Upper lobe of left lung (tissue), 6 donors: ENCODE results near the gene ATRNL1. TPM values are rescaled to one million over a fixed set of nuclear protein-coding genes. Genes with fewer than 3 reads are reported as not detected.

ENCODE experiments used
- ATAC-seq, 2 donors: fragments of 200-7000 bp; cut with Tn5 transposase; one replicate each; pipeline ENCODE4 v1.9.1; 2022; ENCODE audit warnings: mild to moderate bottlenecking in 2 of 2, moderate library complexity in 2 of 2; ENCODE audit not compliant: low FRiP score in 2 of 2
- DNase-seq, 2 donors: peaks; one replicate each; pipeline ENCODE4 v3.0.0-alpha.2; 2019 to 2020
- H3K27ac ChIP-seq, 4 donors: fragments of 200-600 bp; sonication (generic); one replicate each; pipeline ENCODE4 v1.5.1; 2016 to 2019
- H3K27me3 ChIP-seq, 4 donors: fragments of 200-600 bp; sonication (generic); one replicate each; pipeline ENCODE4 v1.5.1; 2017 to 2019
- H3K36me3 ChIP-seq, 4 donors: fragments of 200-600 bp; sonication (generic); one replicate each; pipeline ENCODE4 v1.5.1; 2016 to 2019
- H3K4me1 ChIP-seq, 4 donors: fragments of 200-600 bp; sonication (generic); one replicate each; pipeline ENCODE4 v1.5.1; 2018 to 2019
- H3K4me3 ChIP-seq, 4 donors: fragments of 200-600 bp; sonication (generic); one replicate each; pipeline ENCODE4 v1.5.1; 2017 to 2019; ENCODE audit warnings: mild to moderate bottlenecking in 2 of 4, moderate library complexity in 1 of 4
- H3K9me3 ChIP-seq, 4 donors: fragments of 200-600 bp; sonication (generic); one replicate each; pipeline ENCODE4 v1.5.1; 2018 to 2019
- EP300 ChIP-seq, 4 donors: sonication (generic); formaldehyde crosslinking; IDR thresholded peaks; one replicate each; pipeline ENCODE4 v1.5.1; 2017; ENCODE audit warnings: antibody characterized with exemption in 4 of 4, control low read depth in 2 of 4
- POLR2A ChIP-seq, 4 donors: fragments of 450-650 bp; IDR thresholded peaks; one replicate each; pipeline ENCODE4 v1.5.1; 2016 to 2017; ENCODE audit warnings: antibody characterized with exemption in 4 of 4, mild to moderate bottlenecking in 2 of 4
- POLR2AphosphoS5 ChIP-seq, 2 donors: sonication (generic); formaldehyde crosslinking; IDR thresholded peaks; one replicate each; pipeline ENCODE4 v1.5.1; 2017; ENCODE audit warnings: antibody characterized with exemption in 2 of 2
- WGBS, 2 donors: methylation state at CpG; one replicate each; pipeline ENCODE4 v1.1.5; 2017 to 2018; 5-methylcytosine and 5-hydroxymethylcytosine counted together
- total RNA-seq, 6 donors: library from RNA; depleted of rRNA in 4 of 6; stranded (reverse); fragments of >200 nt in 4 of 6; gene quantifications; one replicate each; pipeline versions ENCODE4 v1.1.0 to v1.2.1, GENCODE V29; 2016 to 2021
- TF ChIP-seq, protein P1 (sequence below), 6 experiments: fragments of 450-650 bp in 4 of 6; fragments of 200-600 bp in 2 of 6; sonication (generic) in 2 of 6; IDR thresholded peaks; one replicate each; pipeline ENCODE4 v1.5.1; 2016 to 2019; ENCODE audit warnings: antibody characterized with exemption in 6 of 6
- donor health status: DM: no; HTN: no; CAD: no; lungs with moderate emphysema.
- donor health status: DM: no; HTN: yes; CAD: no; lungs with severe emphysema.

Gene ATRNL1
- total RNA-seq, 6 donors from 2014 or later: 0.11 to 1.0 (median 0.39) TPM

DNA sequence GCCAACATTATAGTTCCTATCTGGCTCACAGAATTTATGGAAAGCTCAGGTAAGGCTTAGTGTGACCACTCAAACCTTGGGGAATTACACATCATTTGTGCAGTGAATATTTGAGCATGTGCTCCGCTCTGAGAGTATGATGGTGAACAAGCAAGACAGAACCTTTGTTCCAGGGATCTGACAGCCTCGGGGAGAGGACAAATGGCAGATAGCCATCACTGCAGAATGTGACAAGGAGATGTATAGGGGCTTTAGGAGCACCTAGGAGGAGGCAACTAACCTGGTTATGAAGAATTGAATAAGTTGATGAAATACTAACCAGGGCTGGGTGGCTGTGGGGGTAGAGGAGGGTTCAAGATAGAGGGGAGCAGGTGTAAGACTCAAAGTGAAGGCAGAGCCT is 889.4 kb downstream of the ATRNL1 start:
- no peak overlapping the region for H3K4me3 ChIP-seq
- H3K27me3 ChIP-seq: no peaks in the 10 kb centered on the region
- no peak for TF ChIP-seq POLR2AphosphoS5 (IDR thresholded peaks at IDR 0.05)
- TF ChIP-seq EP300 (IDR thresholded peaks at IDR 0.05): no peak
- TF ChIP-seq, protein P1, sequence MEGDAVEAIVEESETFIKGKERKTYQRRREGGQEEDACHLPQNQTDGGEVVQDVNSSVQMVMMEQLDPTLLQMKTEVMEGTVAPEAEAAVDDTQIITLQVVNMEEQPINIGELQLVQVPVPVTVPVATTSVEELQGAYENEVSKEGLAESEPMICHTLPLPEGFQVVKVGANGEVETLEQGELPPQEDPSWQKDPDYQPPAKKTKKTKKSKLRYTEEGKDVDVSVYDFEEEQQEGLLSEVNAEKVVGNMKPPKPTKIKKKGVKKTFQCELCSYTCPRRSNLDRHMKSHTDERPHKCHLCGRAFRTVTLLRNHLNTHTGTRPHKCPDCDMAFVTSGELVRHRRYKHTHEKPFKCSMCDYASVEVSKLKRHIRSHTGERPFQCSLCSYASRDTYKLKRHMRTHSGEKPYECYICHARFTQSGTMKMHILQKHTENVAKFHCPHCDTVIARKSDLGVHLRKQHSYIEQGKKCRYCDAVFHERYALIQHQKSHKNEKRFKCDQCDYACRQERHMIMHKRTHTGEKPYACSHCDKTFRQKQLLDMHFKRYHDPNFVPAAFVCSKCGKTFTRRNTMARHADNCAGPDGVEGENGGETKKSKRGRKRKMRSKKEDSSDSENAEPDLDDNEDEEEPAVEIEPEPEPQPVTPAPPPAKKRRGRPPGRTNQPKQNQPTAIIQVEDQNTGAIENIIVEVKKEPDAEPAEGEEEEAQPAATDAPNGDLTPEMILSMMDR (IDR thresholded peaks at IDR 0.05): no peak
- no peak for TF ChIP-seq POLR2A (IDR thresholded peaks at IDR 0.05)
- DNase-seq: no peak
- H3K9me3 ChIP-seq: peaks cover 0 to 2% (median 0%) of the 10 kb centered on the region in 4 donors
- H3K27ac ChIP-seq: no peak overlapping the region
- no peak for ATAC-seq
- H3K36me3 ChIP-seq: no peaks in the 10 kb centered on the region
- 86 to 90% methylated on average over 2 of the region's 2 CpGs for whole genome bisulfite sequencing, 2 donors
- H3K4me1 ChIP-seq: no peaks in the 10 kb centered on the region

DNA sequence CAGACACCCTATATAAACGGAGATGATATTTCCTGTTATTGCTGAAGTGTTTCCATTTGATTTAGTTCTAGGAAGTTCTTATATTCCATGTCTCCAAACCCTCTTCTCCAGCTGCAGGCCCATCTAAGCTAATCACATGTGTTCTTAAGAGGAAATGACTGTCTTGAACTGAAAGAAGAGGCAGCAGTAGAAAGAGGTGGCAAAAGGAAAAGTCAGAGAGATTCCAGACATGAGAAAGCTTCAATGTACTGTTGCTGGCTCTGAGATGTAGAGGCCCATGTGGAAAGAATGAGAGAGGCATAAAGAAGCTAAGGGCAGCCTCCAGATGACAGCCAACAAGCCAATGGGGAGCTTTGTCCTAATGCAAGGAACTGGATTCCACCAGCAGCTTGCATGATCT is 892.6 kb downstream of the ATRNL1 start:
- Histone ChIP-seq H3K27ac (no peak overlapping the region), H3K4me3 (no peak overlapping the region), H3K27me3 (no peaks in the 10 kb centered on the region), H3K36me3 (no peaks in the 10 kb centered on the region), H3K4me1 (no peaks in the 10 kb centered on the region), H3K9me3 (peaks cover 0 to 2% (median 0%) of the 10 kb centered on the region in 4 donors)
- WGBS, 2 donors: 19 to 32% methylated on average over 1 of the region's 1 CpG
- ATAC-seq (no peak), DNase-seq (no peak)
- TF ChIP-seq POLR2AphosphoS5 (IDR thresholded peaks at IDR 0.05) (no peak), EP300 (IDR thresholded peaks at IDR 0.05) (no peak), POLR2A (IDR thresholded peaks at IDR 0.05) (no peak)
- TF ChIP-seq, protein P1 (IDR thresholded peaks at IDR 0.05): no peak

DNA sequence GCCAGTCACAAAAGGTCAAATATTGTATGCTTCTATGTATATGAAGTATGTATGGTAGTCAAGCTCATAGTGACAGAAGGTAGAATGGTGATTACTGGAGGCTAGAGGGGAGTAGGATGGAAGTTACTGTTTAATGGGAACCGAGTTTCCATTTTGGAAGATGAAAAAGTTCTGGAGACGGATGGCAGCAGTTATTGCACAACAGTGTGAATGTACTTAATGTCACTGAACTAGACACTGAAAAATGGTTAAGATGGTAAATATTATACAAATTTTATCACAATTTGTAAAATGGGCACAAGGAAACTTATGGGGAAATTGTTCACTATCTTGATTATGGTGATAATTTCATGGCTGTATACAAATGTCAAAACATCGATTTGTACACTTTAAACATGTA is 895.2 kb downstream of the ATRNL1 start:
- H3K4me3 ChIP-seq: no peak overlapping the region
- H3K4me1 ChIP-seq: no peaks in the 10 kb centered on the region
- TF ChIP-seq EP300 (IDR thresholded peaks at IDR 0.05) (no peak), POLR2AphosphoS5 (IDR thresholded peaks at IDR 0.05) (no peak), POLR2A (IDR thresholded peaks at IDR 0.05) (no peak)
- TF ChIP-seq, protein P1 (IDR thresholded peaks at IDR 0.05): no peak
- no peaks in the 10 kb centered on the region for H3K27me3 ChIP-seq
- peaks cover 0 to 2% (median 0%) of the 10 kb centered on the region in 4 donors for H3K9me3 ChIP-seq
- no peak for ATAC-seq
- no peak overlapping the region for H3K27ac ChIP-seq
- H3K36me3 ChIP-seq: no peaks in the 10 kb centered on the region
- no peak for DNase-seq
- WGBS, 2 donors: 85 to 97% methylated on average over 3 of the region's 3 CpGs

DNA sequence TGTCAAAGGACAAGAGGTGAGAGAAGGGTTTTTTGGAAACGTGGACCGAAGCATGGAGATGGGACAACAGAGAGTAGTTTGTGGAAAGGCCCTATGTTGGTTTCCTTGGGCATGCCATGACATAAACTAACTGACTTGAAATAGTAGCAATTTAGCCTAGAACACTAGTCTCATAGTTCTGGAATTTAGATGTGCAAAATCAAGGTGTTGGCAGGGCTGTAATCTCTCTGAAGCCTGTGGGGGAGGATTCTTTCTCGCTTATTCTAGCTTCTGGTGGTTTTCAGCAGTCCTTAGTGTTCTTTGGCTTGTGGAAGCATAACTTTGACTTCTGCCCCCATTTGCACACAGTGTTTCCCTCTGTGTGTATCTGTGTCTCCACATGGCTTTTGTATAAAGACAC is 896.5 kb downstream of the ATRNL1 start:
- WGBS, 2 donors: 73 to 83% methylated on average over 3 of the region's 3 CpGs
- Histone ChIP-seq H3K27me3 (no peaks in the 10 kb centered on the region), H3K9me3 (no peaks in the 10 kb centered on the region), H3K4me3 (no peak overlapping the region), H3K4me1 (no peaks in the 10 kb centered on the region), H3K27ac (no peak overlapping the region), H3K36me3 (no peaks in the 10 kb centered on the region)
- ATAC-seq (no peak), DNase-seq (no peak)
- no peak for TF ChIP-seq POLR2A (IDR thresholded peaks at IDR 0.05)
- no peak for TF ChIP-seq EP300 (IDR thresholded peaks at IDR 0.05)
- TF ChIP-seq, protein P1 (IDR thresholded peaks at IDR 0.05): no peak
- no peak for TF ChIP-seq POLR2AphosphoS5 (IDR thresholded peaks at IDR 0.05)

DNA sequence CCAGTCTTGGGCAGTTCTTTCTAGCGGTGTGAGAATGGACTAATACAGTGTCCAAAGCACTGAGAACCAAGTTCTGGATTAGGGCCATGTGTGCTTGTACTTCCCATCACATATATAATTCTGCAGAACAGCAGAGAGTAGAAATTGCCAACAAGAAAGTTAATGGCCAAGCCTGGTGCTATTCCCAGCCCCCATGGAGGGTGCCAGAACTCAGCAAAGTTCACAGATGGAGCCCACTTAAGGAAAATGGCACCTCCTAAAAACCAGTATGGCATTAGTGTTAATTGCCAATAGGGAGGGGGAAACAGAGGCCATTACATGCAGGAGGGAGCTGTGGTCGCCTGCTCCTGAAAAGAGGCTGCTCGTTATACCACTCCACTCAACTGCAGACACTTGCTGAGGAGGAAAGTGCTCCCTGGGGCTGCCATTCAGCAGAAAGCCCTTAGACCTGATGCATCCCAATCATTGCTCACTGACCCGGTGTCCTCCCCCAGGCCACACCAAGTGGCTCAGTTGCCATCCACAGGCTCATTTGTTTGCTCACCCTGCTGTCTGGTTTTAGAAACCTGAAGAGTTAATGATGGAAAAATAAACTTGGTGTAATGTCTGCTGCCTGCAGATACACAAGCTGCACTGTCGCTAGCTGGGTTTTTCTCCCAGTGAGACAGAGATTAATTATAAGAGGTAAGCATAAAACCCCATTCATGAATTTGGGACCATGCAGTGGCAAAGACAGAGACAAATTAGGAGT is 899.2 kb downstream of the ATRNL1 start:
- no peaks in the 10 kb centered on the region for H3K27me3 ChIP-seq
- no peak for ATAC-seq
- WGBS, 2 donors: 43 to 75% methylated on average over 5 of the region's 5 CpGs

More for the DNA sequence above, 899.2 kb downstream of the ATRNL1 start:
- no peaks in the 10 kb centered on the region for H3K9me3 ChIP-seq
- TF ChIP-seq EP300 (IDR thresholded peaks at IDR 0.05) (no peak), POLR2AphosphoS5 (IDR thresholded peaks at IDR 0.05) (no peak), POLR2A (IDR thresholded peaks at IDR 0.05) (no peak)
- TF ChIP-seq, protein P1 (IDR thresholded peaks at IDR 0.05): no peak
- no peaks in the 10 kb centered on the region for H3K36me3 ChIP-seq
- no peak overlapping the region for H3K27ac ChIP-seq
- no peaks in the 10 kb centered on the region for H3K4me1 ChIP-seq
- H3K4me3 ChIP-seq: no peak overlapping the region
- DNase-seq: no peak
